T-helper 17 cell (primary cell): ENCODE results near the gene LHPP. TPM values are rescaled to one million over a fixed set of nuclear protein-coding genes. Genes with fewer than 3 reads are reported as not detected.
A peak's percentile ranks its signal among the peaks of the same experiment; 100 is the strongest.
"Not testable (repeated sequence)": the region's sequence is repeated elsewhere in the genome, so short reads cannot be mapped to it uniquely, and the experiment has no call there.

Experiments used
- ATAC-seq: fragments of 150-1000 bp; cut with Tn5 transposase; 2 replicates; pipeline ENCODE4 v1.10.0; 2021; ENCODE audit warnings: mild to moderate bottlenecking, moderate library complexity
- DNase-seq, 3 donors: peaks; one replicate each; pipeline versions ENCODE4 v3.0.0 to v3.0.0-alpha.2; 2020 to 2021
- H3K9me3 ChIP-seq: one replicate; pipeline ENCODE4 v1.7.0; 2013; ENCODE audit warnings: low read length, mild to moderate bottlenecking; ENCODE audit not compliant: control insufficient read depth, poor library complexity, severe bottlenecking
- H3K27ac Mint-ChIP-seq: one replicate; pipeline ENCODE4 v1.8.0; 2022; ENCODE audit warnings: mild to moderate bottlenecking, moderate library complexity, mixed read lengths
- H3K27me3 Mint-ChIP-seq: one replicate; pipeline ENCODE4 v1.8.0; 2022; ENCODE audit warnings: mixed read lengths
- H3K36me3 Mint-ChIP-seq: one replicate; pipeline ENCODE4 v1.8.0; 2022; ENCODE audit warnings: low read depth, mixed read lengths
- H3K4me1 Mint-ChIP-seq: one replicate; pipeline ENCODE4 v1.8.0; 2022; ENCODE audit warnings: mild to moderate bottlenecking, mixed read lengths
- H3K4me3 Mint-ChIP-seq: one replicate; pipeline ENCODE4 v1.8.0; 2022; ENCODE audit warnings: mild to moderate bottlenecking, moderate library complexity, mixed read lengths
- total RNA-seq, 4 donors: library from RNA in 2 of 4; stranded (reverse) in 2 of 4; gene quantifications; one replicate each; pipeline ENCODE4 v1.2.3 and lab custom pipeline; 2022 to 2026

Gene LHPP
- total RNA-seq, 2 donors from 2014 or later: 19.9 to 21.1 TPM

DNA sequence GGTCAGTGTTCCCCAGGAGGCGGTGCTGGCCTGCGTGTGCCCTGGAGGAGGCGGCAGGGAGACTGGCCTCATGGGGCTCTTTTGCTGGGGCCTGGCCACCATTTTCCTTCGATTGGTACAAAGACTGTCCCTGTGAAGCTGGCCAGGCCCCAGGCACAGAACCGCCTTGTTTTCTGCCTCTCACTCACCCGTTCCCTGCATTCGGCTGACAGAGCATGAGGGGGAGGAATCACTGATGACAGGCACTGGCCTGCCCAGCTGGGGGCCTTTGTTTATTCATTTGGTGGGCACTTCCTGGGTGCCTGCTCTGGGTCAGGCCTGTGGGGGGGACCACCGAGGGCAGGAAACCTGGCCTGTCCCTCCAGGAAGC lies 143.4 kb downstream of the LHPP start:
- no peaks in the 10 kb centered on the region for H3K36me3 Mint-ChIP-seq
- ATAC-seq: no peak
- peaks cover 13% of the 10 kb centered on the region for H3K4me1 Mint-ChIP-seq
- no peaks in the 10 kb centered on the region for H3K27me3 Mint-ChIP-seq
- H3K4me3 Mint-ChIP-seq: no peak overlapping the region
- peak overlapping the region; percentile 43 for H3K27ac Mint-ChIP-seq
- no peaks in the 10 kb centered on the region for H3K9me3 ChIP-seq
- DNase-seq: no peak

DNA sequence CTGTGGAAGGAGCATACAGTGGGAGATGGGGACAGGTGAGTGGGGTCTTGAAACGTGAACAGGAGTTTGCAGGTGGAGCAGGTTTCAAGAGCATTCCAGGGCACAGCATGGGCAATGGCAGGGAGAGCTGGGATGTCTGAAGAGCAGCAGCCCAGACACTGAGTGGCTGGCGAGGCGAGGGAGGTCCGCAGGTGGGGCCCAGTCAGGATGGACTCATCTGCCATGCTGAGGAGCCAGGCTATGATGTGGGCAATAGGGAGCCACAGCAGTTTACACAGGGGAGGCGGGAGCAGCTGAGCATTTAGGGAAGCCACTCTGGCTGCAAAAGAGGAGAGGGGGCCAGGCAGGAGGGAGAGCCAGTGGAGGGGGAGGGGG lies 143.8 kb downstream of the LHPP start:
- H3K36me3 Mint-ChIP-seq: no peaks in the 10 kb centered on the region
- H3K27ac Mint-ChIP-seq: peak overlapping the region; percentile 43
- no peaks in the 10 kb centered on the region for H3K27me3 Mint-ChIP-seq
- no peak overlapping the region for H3K4me3 Mint-ChIP-seq
- H3K9me3 ChIP-seq: no peaks in the 10 kb centered on the region
- no peak for DNase-seq
- H3K4me1 Mint-ChIP-seq: peaks cover 15% of the 10 kb centered on the region
- ATAC-seq: no peak

DNA sequence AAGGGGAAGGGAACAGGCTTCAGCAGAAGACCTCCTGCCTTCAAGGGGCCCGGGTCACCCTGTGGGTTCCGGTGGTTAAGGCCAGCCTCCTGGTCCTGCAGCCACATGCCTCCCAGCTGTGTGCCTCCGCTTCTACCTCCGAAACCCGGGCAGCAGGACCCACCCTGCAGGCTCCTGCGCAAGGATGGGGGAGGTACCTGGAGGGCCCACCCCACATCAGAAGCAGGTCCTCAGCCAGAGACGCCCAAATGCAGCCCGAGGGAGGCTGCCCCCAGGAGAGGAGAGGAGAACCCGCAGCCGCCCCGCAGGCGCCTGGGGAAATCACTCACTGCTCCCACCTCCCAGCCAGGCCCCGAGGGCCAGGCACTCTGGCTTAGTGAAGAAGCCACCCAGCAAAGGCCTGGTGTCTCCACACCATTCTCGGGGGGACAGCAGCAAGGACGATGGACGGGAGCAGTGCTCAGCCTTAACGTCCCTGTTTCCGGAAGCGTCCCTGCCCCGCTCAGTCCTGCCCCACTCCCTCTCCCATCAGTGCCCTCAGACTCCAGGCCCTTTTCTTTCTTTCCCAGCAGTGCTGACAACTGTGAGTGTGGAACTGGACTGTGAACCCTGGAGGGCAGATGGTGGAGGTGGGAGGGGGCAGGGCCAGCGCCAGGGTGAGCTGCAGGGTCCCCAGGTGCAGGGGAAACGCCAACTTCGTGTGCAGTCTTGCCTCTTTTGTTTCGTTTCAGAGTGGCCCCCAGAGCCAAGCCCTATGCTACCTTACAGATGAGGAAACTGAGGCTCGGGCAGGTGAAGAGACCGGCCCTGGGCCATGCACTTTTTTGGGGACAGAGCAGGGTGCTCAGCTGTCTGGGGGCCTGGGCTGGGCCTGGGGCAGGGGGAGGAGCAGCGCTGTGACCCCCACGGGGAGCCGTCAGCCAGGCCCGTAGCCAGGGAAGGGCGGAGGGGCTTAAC lies 144.5 kb downstream of the LHPP start:
- no peaks in the 10 kb centered on the region for H3K27me3 Mint-ChIP-seq
- H3K9me3 ChIP-seq: no peaks in the 10 kb centered on the region
- no peak overlapping the region for H3K4me3 Mint-ChIP-seq
- DNase-seq: no peak
- no peak overlapping the region for H3K27ac Mint-ChIP-seq
- ATAC-seq: no peak
- peaks cover 11% of the 10 kb centered on the region for H3K4me1 Mint-ChIP-seq
- H3K36me3 Mint-ChIP-seq: no peaks in the 10 kb centered on the region

DNA sequence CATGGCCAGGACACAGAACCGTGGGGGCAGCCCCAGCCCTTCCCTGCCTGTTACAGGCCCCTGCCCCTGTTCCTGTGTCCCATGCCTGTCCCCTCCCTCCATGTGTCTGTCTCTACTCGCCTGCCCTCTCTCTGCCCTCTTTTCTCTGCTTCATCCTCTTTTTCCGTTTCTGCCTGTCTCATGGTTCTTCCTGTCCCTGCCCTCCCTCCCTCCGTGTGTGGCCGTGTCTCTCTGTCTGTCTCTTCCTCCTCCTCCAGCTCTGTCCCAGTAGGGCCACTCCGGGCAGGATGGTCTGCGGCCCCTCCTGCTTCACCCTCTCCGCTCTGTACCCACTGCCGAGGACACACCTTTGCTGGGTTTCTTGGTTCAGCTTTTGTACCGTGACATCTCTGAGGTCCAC lies 145.2 kb downstream of the LHPP start:
- Mint-ChIP-seq H3K27me3 (no peaks in the 10 kb centered on the region), H3K36me3 (no peaks in the 10 kb centered on the region), H3K27ac (no peak overlapping the region), H3K4me3 (no peak overlapping the region), H3K4me1 (peaks cover 15% of the 10 kb centered on the region)
- no peaks in the 10 kb centered on the region for H3K9me3 ChIP-seq
- DNase-seq (no peak), ATAC-seq (no peak)

DNA sequence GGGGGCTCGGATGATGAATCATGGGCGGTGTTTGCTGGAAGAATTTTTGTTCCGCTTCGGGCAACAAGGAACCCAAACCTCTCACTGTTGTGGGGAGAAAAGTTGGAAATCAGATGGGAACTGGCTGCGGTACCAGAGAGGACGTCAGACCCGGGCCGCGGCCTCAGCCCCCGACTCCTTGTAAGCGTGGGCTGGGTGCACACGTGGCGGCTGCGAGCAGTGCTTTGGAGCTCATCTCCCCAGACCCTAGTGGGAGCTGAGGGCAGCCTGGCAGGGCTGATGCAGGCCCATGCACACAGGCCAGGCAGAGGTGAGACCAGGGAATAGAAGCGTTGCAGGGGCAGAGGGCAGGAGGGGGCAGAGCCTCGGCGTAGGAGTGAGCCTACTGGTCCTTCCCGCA lies 146.1 kb downstream of the LHPP start:
- DNase-seq (no peak), ATAC-seq (no peak)
- H3K4me3 Mint-ChIP-seq: no peak overlapping the region
- H3K4me1 Mint-ChIP-seq: peaks cover 22% of the 10 kb centered on the region
- H3K36me3 Mint-ChIP-seq: no peaks in the 10 kb centered on the region
- no peak overlapping the region for H3K27ac Mint-ChIP-seq
- no peaks in the 10 kb centered on the region for H3K9me3 ChIP-seq
- no peaks in the 10 kb centered on the region for H3K27me3 Mint-ChIP-seq

DNA sequence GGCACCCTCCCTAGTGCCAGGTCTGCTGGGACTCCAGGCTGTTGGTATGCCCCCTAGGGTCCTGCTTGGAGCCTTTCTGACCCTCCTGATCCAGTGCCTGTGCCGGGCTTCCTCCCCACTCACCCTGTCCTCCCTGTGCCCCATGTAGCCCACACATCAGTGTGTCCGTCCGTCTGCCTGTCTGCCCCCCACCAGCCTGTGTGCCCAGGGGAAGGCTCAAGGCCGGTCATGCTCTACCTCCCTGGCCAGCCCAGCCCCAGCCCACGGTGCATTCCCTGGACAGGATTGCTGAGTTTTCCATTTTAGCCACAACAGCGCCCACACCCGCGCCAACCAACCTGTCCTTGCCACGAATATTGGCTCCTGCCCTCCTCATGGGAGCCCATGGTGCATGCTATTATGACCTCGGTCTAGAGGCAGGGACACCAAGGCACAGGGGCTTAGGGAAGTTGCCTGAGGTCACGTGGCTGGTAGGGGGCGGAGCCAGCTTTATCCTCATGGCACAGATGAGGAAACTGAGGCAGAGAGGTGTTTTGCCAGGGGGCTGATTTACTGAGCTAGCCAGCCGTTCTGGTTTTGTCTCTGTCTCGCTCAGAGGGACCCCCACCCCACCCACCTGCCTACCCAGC lies 146.6 kb downstream of the LHPP start:
- Mint-ChIP-seq H3K4me1 (peaks cover 24% of the 10 kb centered on the region), H3K36me3 (no peaks in the 10 kb centered on the region), H3K27me3 (no peaks in the 10 kb centered on the region), H3K4me3 (peak overlapping the region; percentile 31), H3K27ac (no peak overlapping the region)
- DNase-seq: no peak
- no peak for ATAC-seq
- H3K9me3 ChIP-seq: no peaks in the 10 kb centered on the region

DNA sequence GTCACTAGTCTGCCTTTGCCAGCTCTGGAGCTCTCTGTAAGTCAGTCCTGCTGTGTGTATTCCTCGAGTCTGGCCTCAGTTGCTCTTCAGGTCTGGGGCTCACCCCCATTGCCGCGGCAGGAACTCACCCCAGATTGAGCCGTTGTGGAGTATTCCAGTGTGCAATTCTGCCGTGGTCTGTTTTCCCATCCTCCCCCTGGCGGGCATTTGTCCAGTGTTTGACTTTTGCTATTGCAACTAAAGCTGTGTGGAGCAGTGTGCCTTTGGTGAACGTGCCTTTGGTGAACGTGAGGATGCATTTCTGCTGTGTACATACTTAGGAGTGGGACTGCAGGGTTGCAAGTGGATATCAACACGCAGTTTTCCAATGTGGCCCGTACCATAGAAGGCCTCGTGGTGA lies 148.1 kb downstream of the LHPP start:
- H3K36me3 Mint-ChIP-seq: no peaks in the 10 kb centered on the region
- H3K27me3 Mint-ChIP-seq: no peaks in the 10 kb centered on the region
- H3K9me3 ChIP-seq: no peaks in the 10 kb centered on the region
- peak overlapping the region; percentile 37 for H3K27ac Mint-ChIP-seq
- ATAC-seq (no peak), DNase-seq (no peak)
- H3K4me1 Mint-ChIP-seq: peaks cover 28% of the 10 kb centered on the region
- H3K4me3 Mint-ChIP-seq: no peak overlapping the region

DNA sequence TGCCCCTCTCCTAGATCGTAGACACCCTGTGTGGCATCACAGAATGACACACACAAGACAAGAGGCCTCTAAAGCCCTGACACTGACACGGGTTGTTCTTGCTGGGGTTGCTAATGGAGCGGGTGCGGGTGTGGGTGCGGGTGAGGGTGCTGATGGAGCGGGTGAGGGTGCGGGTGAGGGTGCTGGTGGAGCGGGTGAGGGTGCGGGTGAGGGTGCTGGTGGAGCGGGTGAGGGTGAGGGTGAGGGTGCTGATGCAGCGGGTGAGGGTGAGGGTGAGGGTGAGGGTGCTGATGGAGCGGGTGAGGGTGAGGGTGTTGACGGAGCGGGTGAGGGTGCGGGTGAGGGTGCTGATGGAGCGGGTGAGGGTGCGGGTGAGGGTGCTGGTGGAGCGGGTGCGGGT lies 148.6 kb downstream of the LHPP start:
- not testable (repeated sequence) for ATAC-seq, H3K36me3 Mint-ChIP-seq, DNase-seq, H3K27me3 Mint-ChIP-seq, H3K9me3 ChIP-seq, H3K4me3 Mint-ChIP-seq
- H3K4me1 Mint-ChIP-seq: peaks cover 29% of the 10 kb centered on the region
- peak overlapping the region; percentile 37 for H3K27ac Mint-ChIP-seq

DNA sequence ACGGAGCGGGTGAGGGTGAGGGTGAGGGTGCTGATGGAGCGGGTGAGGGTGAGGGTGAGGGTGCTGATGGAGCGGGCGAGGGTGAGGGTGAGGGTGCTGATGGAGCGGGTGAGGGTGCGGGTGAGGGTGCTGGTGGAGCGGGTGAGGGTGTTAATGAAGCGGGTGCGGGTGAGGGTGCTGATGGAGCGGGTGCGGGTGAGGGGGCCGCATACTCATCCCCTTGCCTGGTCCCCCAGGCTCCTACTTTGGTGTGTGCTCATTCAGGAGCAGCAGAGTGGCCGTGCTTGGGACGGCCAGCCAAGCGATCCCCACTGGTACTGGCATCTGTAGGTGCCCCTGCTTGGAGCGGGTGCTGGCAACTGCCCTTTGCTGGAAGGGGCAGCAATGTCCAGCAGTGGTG lies 149.2 kb downstream of the LHPP start:
- Mint-ChIP-seq H3K27ac (peak overlapping the region; percentile 87), H3K4me1 (peaks cover 26% of the 10 kb centered on the region)
- not testable (repeated sequence) for H3K36me3 Mint-ChIP-seq, H3K4me3 Mint-ChIP-seq, DNase-seq, ATAC-seq, H3K9me3 ChIP-seq, H3K27me3 Mint-ChIP-seq

DNA sequence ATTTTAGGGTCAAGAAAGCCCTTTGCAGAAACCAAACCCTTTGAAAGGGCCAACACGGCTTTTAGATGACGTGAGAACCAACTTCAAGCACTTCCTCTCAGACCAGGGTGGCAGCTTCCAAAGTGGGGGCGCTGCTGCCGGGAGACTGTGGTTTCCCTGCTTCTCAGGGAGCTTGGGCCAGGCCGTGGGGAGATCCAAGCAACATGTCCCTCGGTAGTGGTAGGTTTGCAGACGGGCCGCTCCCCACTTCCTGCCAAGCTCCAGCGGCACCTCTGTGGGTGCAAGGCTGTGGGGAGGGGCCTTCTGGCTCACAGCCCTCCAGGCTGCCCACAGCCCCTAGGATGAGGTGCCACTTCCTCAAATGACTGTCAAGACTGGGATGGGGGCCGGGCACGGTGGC lies 150.1 kb downstream of the LHPP start:
- ATAC-seq: peak; percentile 65
- Mint-ChIP-seq H3K4me3 (peak overlapping the region; percentile 81), H3K4me1 (peaks cover 26% of the 10 kb centered on the region), H3K27me3 (no peaks in the 10 kb centered on the region), H3K27ac (peak overlapping the region; percentile 87), H3K36me3 (no peaks in the 10 kb centered on the region)
- peak in 2 of 3 donors; percentile 21 to 31 for DNase-seq
- H3K9me3 ChIP-seq: no peaks in the 10 kb centered on the region

DNA sequence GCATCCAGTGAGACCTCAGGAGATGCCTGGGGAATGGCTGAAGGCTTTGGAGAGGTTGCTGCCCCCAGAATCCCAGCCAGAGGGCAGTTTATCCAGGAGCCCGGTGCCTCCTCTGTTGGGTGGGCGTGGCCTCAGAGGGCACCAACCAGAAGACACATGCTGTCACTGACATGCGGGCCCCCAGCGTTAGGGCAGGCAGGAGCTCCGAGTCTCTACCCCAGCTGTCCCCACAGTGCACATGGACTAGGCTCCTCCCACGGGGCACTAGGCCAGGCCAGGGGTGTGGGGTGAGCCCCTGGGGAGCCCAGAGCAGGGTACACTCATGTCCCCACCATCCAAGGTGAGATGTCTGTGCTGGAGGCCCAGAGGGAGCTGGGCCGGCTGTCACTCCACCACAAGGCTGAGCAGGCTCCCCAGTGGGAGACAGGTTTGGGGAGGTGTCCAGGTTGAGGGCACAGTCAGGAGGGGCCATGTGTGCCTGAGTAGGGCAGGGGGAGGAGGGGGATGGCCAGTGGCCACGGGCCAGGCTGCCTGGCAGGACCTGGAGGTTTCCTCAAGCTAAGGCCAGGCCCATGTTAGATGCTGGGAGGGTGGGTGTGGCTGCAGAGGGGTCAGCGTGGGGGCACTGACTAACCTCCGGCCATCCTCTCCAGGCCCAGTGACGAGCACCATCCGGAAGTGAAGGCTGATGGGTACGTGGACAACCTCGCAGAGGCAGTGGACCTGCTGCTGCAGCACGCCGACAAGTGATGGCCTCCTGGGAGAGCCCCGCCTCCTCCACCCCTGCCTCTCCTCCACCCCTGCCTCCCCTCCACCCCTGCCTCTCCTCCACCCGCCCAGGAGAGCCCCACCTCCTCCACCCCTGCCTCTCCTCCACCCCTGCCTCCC lies 151.2 kb downstream of the LHPP start:
- DNase-seq (peak in 1 of 3 donors; percentile 24), ATAC-seq (peak; percentile 57)
- Mint-ChIP-seq H3K27me3 (no peaks in the 10 kb centered on the region), H3K4me1 (peaks cover 25% of the 10 kb centered on the region), H3K27ac (peak overlapping the region; percentile 87), H3K4me3 (peak overlapping the region; percentile 81), H3K36me3 (no peaks in the 10 kb centered on the region)
- H3K9me3 ChIP-seq: no peaks in the 10 kb centered on the region

DNA sequence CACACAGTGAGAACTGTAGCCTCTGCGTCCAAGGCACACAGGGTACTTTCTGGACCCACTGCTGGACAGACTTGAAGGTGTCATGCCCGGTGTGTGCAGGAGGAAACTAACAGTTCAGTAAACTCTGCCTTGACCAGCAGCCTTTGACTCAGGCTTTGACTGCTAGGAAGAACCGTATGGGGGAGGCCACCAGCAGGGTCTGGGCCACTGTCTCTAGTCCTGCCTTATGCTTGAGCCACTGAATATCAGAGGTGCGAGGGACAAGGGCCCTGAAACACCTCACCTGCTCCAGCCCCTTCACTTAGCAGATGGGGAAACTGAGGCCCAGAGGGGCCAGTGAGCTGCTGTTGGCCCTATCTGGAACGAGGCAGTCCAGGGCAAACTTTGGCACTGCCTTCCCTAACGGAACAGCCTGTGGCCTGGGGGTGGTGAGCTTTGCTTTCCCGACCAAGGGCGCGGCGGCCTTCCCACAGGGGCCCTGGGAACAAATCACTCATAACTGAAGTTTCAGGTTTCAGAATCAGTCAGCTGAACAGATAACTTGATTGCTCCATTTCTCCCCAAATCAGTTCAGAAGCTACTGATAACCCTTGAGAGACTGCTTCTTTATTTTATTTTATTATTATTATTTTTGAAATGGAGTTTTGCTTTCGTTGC lies 152.5 kb downstream of the LHPP start:
- Mint-ChIP-seq H3K4me1 (peaks cover 27% of the 10 kb centered on the region), H3K27ac (peak overlapping the region; percentile 87), H3K27me3 (no peaks in the 10 kb centered on the region), H3K4me3 (no peak overlapping the region), H3K36me3 (no peaks in the 10 kb centered on the region)
- ATAC-seq: no peak
- DNase-seq: no peak
- H3K9me3 ChIP-seq: no peaks in the 10 kb centered on the region

DNA sequence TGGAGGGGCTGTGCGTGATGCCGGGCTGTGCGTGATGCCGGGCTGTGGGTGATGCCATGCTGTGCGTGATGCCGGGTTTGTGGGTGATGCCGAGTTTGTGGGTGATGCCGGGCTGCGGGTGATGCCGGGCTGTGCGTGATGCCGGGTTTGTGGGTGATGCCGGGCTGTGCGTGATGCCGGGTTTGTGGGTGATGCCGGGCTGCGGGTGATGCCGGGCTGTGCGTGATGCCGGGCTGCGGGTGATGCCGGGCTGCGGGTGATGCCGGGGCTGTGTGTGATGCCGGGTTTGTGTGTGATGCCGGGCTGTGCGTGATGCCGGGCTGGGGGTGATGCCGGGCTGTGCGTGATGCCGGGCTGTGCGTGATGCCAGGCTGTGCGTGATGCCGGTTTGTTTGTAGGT lies 153.6 kb downstream of the LHPP start:
- peaks cover 29% of the 10 kb centered on the region for H3K4me1 Mint-ChIP-seq

More for the DNA sequence above, 153.6 kb downstream of the LHPP start:
- H3K9me3 ChIP-seq: no peaks in the 10 kb centered on the region
- Mint-ChIP-seq H3K27ac (peak overlapping the region; percentile 87), H3K36me3 (no peaks in the 10 kb centered on the region), H3K27me3 (no peaks in the 10 kb centered on the region), H3K4me3 (no peak overlapping the region)
- ATAC-seq (no peak), DNase-seq (no peak)
